ENCODE results near the gene CCDC142. TPM values are rescaled to one million over a fixed set of nuclear protein-coding genes. Genes with fewer than 3 reads are reported as not detected.

Gene CCDC142, protein sequence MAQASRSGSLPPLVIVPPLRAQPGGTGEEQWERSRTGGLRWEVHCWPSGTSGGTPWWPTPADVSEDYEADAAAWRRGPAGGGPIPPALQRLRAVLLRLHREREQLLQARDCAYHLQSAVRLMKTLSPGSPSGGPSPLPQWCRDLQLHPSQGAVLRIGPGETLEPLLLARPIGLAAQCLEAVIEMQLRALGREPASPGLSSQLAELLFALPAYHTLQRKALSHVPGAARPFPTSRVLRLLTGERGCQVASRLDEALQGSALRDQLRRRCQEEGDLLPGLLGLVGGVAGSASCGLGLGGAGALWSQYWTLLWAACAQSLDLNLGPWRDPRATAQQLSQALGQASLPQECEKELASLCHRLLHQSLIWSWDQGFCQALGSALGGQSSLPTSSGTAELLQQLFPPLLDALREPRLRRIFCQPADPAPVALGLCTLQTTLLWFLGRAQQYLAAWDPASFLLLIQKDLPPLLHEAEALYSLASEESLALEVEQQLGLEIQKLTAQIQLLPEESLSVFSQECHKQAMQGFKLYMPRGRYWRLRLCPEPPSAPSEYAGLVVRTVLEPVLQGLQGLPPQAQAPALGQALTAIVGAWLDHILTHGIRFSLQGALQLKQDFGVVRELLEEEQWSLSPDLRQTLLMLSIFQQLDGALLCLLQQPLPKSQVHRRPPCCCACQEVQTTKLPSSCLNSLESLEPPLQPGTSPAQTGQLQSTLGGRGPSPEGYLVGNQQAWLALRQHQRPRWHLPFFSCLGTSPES
- 10 to 100 TPM; 10.6 to 38.0 (median 27.1) TPM for total RNA-seq

GRCh38 chr2:74482801-74483674 lies at the start of gene CCDC142, which contains the start of gene TTC31:
TSS of gene CCDC142 (minus strand) at chr2:74482998. CDS start at chr2:74482837, 161 bp downstream.
TSS of gene TTC31 (plus strand) at chr2:74483081. CDS start at chr2:74483096, 15 bp downstream.
- intact Hi-C loops (cut with DNase I; ENCODE audit: low total_unique reads), result loop anchor here (5.0 kb wide), 1 partner anchor 99 kb away; no protein-coding TSS in a partner anchor
- peak within 1 kb of the TSS; percentile 90 to 94 for H3K27ac ChIP-seq
- TF ChIP-seq CTCF (IDR thresholded peaks at IDR 0.05), result peak; percentile 81 to 91 (median 84)
- no peak for TF ChIP-seq POLR2A (IDR thresholded peaks at IDR 0.05)
- peak; percentile 86 to 88 (median 88) for TF ChIP-seq POLR2AphosphoS5 (IDR thresholded peaks at IDR 0.05)
- H3K9me3 ChIP-seq, result no peaks in the 10 kb centered on the region
- peak; percentile 96 to 98 for DNase-seq (ENCODE audit: low spot score in 2 of 2)
- peaks cover 8 to 14% of the 10 kb centered on the region in 2 donors for H3K4me1 ChIP-seq
- no peaks in the 10 kb centered on the region for H3K27me3 ChIP-seq
- no peaks in the 10 kb centered on the region for H3K36me3 ChIP-seq
- peak within 1 kb of the TSS; percentile 71 to 99 (median 89) for H3K4me3 ChIP-seq

DNA sequence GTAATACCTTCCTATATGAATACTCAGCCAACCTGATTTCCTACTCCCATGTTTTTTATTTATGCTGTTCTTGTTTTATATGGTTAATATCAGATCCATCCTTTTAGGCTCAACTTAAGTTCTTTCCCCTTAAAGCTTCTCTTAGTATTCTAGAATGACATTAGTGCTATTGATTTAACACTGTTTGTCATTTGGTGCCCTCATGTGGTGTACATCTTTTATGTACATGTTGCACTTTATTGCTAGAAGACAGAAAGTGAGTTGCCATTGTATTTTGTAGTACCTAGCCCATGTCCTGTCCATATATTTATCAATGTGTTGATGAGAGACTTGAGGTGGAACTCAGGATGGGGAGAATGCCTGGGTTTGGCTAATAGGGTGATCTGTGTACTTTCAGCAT lies 49.4 kb upstream of the CCDC142 start:
- intact Hi-C loops (cut with DNase I; ENCODE audit: low total_unique reads), result no loop called here
- H3K4me1 ChIP-seq, result peaks cover 0 to 18% of the 10 kb centered on the region in 2 donors
- no peaks in the 10 kb centered on the region for H3K36me3 ChIP-seq

DNA sequence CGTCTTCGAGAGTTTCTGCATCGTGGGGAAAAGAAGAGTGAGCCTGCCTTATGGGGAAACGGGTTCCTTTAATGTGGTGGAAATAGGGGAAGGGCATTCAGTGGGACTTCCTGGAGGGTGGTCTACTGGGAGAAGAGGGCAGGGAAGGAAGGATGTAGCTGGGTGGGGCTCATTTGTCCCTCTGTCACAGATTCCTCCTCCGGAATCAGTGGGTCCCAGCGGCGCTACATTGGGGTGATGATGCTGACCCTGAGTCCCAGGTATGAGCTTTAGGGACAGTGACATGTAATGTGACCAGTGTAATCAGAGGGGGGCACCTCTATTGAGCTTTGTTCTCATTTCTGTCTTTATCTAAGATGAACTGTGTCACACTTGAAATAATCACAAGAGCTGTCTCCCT lies 48.9 kb upstream of the CCDC142 start:
- Histone ChIP-seq H3K27ac (no peak overlapping the region), H3K36me3 (no peaks in the 10 kb centered on the region), H3K9me3 (no peaks in the 10 kb centered on the region), H3K4me1 (peaks cover 0 to 18% of the 10 kb centered on the region in 2 donors), H3K4me3 (no peak overlapping the region), H3K27me3 (no peaks in the 10 kb centered on the region)
- DNase-seq (ENCODE audit: low spot score in 2 of 2), result no peak
- no peak for TF ChIP-seq CTCF (IDR thresholded peaks at IDR 0.05)
- TF ChIP-seq POLR2A (IDR thresholded peaks at IDR 0.05), result no peak
- TF ChIP-seq POLR2AphosphoS5 (IDR thresholded peaks at IDR 0.05), result no peak
- intact Hi-C loops (cut with DNase I; ENCODE audit: low total_unique reads), result no loop called here

More for the DNA sequence above, 49.4 kb upstream of the CCDC142 start:
- H3K4me3 ChIP-seq, result no peak overlapping the region
- TF ChIP-seq CTCF (IDR thresholded peaks at IDR 0.05) (no peak), POLR2A (IDR thresholded peaks at IDR 0.05) (no peak), POLR2AphosphoS5 (IDR thresholded peaks at IDR 0.05) (no peak)
- H3K27ac ChIP-seq, result no peak overlapping the region
- H3K27me3 ChIP-seq, result no peaks in the 10 kb centered on the region
- no peak for DNase-seq (ENCODE audit: low spot score in 2 of 2)
- no peaks in the 10 kb centered on the region for H3K9me3 ChIP-seq

DNA sequence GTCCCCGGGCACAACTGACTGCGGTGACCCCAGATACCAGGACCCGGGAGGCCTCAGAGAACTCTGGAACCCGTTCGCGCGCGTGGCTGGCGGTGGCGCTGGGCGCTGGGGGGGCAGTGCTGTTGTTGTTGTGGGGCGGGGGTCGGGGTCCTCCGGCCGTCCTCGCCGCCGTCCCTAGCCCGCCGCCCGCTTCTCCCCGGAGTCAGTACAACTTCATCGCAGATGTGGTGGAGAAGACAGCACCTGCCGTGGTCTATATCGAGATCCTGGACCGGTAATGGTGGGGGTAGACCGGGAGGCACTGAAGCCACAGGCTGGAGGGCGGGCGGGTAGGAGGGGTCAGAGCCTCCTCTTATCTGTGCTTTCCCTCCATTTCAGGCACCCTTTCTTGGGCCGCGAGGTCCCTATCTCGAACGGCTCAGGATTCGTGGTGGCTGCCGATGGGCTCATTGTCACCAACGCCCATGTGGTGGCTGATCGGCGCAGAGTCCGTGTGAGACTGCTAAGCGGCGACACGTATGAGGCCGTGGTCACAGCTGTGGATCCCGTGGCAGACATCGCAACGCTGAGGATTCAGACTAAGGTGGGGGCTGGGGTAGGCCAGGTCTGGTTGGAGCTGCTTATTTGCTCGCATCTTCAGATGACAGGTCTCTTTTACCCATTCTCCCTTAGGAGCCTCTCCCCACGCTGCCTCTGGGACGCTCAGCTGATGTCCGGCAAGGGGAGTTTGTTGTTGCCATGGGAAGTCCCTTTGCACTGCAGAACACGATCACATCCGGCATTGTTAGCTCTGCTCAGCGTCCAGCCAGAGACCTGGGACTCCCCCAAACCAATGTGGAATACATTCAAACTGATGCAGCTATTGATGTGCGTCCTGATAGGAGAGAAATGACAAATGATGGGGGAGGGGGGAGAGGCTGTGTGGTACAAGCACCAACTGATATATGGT lies 47.7 kb upstream of the CCDC142 start:
- Histone ChIP-seq H3K4me3 (peak overlapping the region; percentile 75 to 92 (median 77)), H3K27me3 (no peaks in the 10 kb centered on the region), H3K27ac (peak overlapping the region; percentile 90 to 92), H3K4me1 (peaks cover 0 to 18% of the 10 kb centered on the region in 2 donors), H3K36me3 (no peaks in the 10 kb centered on the region), H3K9me3 (no peaks in the 10 kb centered on the region)
- intact Hi-C loops (cut with DNase I; ENCODE audit: low total_unique reads), result no loop called here
- no peak for DNase-seq (ENCODE audit: low spot score in 2 of 2)
- no peak for TF ChIP-seq CTCF (IDR thresholded peaks at IDR 0.05)
- TF ChIP-seq POLR2AphosphoS5 (IDR thresholded peaks at IDR 0.05), result no peak
